Measurements from ENCODE around the gene DUSP22.
"Not testable (repeated sequence)": the region's sequence is repeated elsewhere in the genome, so short reads cannot be mapped to it uniquely, and the experiment has no call there.

The DUSP22 gene

DNA sequence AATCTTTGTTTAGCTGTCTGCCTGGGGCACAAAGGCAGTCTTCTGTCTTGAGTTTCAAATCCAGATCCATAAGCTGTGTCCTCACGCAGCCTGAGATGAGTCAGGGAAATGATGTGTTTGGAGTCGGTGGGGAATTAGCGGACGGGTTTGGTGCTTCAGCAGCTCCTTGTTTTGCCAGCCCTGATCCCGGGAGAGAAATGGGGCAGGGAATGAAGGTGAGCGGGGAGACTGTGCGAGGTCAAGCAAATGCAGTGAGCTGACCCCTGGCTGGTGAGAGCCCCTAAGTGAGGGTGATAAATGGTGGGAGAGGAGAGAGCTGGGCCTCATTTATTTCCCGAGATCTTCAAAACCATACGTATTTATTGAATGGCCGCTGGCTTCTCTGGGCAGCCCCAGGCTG is 21.6 kb downstream of the DUSP22 start:
- no peak for FAIRE-seq

DNA sequence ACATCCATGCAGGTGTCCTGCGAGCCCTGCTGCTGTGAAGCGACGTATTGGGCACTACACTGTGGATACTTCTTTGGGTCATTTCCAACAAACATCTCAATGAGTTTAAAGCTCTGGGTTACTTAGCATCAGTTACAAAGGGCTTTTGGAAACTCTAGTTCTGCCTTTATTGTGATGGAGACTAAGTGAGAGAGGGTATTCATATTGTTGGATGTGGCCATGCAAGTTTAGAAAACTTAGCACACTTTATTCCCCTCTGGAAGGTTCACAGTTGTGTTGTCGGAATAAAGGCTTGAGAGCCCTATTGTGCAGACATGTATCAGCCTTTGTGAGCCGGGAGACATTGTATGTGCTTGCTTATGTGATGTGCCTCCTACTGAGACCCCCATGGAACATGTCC is 22.1 kb downstream of the DUSP22 start:
- FAIRE-seq = no peak

DNA sequence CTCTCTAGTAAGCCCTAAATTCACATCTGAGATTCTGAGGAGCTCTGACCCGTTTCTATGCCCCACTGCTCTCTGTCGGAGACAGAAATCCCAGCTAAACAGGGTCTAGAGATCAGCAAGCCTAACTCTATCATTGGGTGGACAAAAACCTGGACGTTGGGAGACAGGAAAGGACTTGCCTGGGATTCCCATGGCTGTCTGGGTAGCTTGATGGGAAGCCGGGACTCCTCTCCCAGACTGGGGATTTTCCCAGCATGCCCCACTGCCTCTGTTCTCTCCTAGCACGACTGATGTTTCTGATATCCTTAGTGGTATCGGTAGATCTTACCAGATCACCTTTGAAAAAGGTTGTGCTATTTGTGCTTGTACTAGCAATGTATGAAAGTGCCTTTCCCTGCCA is 22.9 kb downstream of the DUSP22 start:
- FAIRE-seq = no peak

DNA sequence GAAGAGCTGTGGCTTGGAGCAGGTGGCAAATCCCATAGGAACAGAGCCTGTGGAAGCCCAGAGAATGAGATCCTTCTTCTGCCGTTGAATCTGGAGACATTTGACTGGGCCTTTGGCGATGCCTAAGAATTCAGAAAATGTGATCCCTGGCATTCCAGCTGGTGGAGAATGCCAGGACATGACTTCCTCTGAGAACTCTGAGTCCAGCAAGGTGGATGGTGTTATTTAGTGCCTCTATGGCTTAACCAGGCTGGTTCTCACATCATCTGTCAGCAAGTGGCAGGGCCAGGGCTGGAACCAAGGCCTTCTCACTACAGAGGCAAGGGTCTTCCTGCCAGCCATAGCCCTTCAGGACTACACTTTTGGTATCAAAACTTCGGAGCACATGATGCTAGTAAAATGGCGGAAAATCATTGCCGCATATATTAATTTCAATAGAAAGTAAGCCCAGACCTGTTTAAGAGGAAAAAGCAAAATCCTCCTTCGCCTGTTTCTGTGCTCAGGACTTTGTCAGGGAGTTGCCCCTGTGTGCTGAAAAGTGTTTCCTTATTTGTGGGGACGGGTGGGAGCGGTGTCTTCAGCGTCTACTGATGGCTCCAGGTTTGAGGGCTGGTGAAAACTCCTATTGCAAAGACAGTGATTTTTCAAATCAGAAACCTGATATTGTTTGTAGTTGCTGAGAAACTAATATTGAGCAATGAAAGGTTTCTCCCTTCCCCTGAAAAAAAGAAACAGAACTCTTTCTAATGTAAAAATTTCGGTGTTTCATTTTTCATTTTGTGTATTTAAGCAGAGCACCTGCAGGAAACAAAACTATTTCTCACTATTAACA is 23.9 kb downstream of the DUSP22 start:
- no peak for FAIRE-seq

DNA sequence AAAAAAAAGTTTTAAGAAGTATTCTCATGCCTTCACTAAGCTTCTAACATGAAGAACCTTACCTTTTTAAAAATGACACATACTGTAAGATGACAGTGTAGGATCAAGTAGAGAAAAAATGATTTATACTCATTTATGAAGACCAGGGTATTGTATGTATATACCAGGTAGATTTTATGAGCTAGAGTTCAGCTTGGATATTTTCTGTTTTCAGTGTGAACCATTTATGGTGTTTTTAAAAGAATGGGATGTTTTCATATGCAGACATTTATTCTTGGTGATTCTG is 24.4 kb downstream of the DUSP22 start:
- FAIRE-seq = no peak

DNA sequence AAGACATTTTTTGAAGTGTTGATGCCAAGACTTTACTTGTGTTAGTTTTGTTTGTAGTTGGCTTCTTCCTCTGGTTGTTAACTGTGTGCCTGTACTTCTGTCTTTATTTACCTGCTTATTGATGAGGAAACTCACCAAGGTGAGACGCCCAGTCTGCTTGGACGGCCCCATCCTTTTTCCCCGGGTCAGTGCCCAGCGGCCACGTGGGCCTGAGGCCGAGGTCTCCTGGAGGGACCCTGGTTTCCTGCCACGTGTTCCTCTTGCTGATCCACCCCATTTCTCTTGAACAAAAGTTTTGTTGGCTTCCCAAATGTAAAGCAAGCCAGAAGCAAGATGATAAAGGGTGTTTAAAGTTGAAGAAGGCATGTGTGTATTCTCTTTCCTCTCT is 24.8 kb downstream of the DUSP22 start:
- FAIRE-seq = no peak

DNA sequence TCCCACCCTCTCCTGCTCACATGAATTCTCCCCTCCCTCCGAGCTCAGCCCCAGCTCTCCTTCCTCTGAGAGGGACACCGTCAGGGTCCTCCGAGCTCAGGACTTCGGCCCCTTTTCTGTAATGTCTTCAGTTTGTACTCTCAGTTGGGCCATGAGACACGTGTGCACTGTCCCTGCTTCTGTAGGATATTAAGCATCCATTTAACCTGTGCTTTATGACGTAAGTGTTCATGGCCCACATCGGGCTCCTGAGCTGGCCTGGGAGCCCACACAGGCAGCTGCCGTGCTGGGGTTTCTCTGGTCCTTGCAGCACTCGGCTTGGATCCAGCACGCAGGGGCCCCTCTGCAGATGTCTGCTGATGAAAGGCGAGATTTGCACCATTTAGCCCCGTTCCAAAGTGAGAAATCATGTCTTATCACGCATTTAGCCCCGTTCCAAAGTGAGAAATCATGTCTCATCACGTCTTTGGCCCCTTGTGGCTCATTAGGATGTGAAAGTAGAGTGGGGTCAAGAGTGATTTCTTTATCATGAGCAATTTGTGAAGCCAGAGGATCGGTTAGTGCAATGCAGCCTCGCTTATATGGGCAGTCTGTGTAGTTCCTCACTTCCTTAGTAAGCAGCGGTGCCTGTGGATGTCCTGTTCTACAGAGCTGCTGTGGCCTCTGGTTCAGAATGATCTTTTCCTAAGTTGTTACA is 25.3 kb downstream of the DUSP22 start:
- FAIRE-seq = no peak

DNA sequence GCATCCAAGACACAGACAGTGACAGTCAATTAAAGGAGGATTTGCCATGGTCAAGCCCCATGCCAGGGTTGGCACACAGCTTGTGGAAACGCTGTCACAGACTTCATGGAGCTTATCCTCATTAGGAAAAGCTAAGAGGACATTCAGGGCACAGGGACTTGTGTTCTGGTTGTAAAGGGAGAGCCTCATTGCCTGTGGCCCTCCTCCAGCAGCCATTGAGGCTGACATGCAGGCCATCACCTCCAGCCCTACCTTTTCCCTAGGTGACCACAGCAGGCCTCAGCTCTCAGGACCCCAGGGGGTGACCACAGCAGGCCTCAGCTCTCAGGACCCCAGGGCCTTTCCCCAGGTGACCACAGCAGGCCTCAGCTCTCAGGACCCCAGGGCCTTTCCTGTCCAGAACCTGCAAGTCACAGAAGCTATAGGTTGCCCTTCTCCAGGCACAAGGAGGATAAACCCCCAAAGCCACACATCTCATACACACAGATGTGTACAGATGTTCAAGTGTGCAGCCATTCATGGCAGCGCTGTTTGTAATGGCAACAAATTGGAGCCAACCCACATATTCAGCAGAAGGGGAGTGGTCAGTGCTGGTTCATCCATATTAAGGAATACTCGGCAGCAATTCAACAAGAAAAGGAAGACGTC is 26.1 kb downstream of the DUSP22 start:
- FAIRE-seq = no peak

DNA sequence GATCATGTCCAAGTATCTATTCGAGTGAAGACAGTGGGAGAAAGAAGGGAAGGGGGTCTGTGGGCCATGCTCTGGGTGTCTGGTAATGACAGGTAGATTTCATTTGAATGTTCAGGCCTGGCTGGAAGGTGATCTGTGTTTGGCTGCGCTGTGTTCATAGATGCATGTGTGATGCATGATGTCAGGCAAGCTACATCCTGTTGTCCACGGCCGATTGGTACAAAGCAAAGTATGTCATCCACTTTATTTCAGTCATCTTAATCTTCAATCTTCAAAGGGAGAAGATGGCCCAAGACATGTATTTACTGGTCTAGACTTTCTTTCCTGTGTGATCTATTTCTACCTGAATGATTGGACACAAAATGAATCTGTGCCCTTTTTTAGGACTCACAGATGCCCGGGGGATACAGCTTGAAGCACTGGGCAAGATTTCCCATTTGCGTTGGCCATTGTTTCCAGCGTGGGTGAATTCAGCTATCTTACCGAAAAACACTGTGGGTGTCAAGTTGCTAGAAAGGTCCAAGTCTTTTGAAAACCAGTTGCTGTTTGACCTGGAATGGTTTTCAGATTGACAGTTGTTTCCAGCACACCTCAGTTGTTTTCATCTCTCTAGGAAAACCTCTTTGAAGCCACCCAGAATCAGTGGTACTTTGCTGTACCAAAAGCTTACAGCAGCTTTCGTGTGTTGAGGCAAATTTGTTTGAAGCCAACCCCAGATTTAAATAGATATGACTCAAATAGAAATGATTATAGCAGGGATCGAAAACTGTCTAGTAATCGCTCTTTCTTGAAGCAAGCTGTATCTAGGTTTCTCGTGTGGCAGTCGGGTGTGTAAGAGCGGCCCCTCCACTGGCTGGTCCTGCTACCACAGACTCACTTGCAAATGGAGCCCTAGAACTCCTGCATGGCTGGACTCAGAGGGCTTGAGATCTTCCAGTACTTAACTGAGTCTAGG is 27.2 kb downstream of the DUSP22 start:
- no peak for FAIRE-seq

DNA sequence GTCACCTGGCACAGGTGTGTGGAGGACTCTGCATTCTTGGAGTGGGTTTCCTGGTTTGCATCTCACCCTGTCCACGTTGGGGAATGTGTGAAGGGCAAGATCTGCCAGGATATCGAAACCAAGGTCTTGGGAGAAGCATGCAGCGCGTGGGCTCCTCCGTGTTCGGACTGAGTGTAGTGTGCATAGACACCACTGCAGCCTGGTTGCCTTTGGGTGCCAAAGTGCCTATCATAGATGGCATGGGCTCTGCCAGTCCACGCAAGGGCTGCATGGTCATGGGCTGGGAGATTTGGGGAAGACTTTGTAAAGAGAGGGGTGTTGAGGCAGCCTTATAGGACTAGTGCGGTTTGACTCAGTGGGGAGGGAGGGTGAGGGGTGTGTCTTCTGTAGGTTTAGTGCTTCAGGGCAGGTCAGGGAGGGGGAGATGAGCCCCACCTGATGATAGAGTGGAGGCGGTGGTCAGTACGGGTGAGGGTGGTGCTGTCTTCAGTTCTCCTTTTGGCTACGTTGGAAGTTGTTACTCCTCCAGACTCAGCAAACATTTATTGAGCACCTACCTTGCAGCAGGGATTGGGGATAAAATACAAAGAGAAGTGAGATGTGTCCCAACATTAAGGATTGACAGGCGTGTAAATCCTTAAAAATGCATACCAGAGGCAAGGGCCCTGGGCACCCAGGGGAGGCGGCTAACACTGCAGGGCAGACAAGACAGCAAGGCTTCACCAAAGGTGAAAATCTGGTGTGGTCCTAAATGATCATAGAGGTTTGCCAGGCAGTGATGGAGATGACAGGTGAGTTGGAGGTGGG is 28.3 kb downstream of the DUSP22 start:
- FAIRE-seq = no peak

DNA sequence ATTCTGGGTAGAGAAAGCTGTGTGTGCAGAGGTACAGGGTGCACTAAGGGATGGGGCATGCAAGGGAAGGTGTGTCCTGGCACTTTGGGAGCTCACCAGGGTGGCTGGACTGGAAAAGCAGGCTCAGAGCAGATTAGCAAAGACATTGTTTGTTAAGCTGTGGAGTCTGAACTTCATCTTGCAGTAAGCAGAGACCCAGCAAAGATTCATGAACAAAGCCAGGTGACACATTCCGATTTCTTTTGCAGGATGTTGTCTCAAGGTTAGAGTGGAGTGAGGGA is 28.8 kb downstream of the DUSP22 start:
- FAIRE-seq = no peak

DNA sequence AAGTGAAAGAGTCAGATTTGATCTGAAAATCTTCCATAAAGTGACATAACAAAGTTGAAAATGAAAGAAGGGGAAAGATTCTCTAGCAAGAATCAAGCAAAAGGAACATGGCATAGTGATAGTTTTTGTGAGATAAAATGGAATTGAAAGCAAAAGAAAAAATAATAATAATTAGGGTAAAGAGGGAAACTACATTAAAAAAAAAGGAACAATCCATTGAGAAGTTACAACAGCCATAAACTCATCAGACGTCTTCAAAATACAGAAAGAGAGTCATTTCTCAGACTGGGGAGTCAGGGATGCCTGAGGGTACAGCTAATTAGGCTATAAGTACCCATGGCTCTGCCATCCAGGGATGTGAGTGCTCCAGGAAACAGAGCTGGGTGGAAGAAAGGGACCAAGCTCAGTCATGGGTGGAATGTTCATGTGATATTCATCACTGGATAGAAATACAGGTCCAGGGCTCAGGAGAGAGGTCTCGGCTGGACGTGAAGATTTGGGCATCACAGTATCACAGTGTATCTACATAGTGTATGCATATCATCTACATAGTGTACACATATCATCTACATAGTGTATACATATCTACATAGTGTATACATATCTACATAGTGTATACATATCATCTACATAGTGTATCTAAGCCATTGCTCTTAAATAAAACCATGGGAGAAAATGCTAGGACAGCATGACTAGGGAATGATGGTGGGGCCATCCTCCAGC is 29.4 kb downstream of the DUSP22 start:
- no peak for FAIRE-seq

DNA sequence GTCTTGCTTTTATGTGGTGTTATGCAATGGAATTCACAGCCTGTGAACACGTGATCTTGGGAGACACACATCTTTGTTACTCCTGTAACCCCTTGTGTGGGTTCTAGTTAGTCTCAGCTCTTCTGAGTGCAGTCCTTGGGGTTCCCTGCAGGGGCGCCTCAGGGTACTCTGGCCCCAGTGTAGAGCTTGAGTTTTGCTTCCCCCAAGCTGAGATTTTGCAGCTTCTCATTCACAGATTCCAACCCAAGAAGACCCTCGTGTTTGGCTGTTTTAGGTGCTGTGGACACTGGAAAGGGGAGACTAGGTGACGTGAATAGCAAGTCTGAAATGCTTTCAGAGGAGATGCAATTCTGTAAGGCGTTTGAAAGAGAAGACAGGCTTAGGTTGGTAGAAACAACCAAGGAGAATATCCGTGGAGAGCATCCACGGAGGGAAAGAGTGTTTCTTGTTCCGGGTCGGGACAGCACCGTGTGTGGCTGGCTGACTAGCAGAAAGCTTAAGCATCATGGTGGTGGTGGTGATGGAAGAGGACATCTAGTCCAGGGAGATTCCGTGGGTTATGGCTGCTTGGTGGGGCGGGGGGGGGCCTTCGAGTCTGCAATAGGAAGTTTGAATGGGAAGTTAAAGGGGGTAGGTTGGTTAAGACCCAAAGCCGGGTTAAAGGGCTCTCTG is 30.1 kb downstream of the DUSP22 start:
- FAIRE-seq = no peak

DNA sequence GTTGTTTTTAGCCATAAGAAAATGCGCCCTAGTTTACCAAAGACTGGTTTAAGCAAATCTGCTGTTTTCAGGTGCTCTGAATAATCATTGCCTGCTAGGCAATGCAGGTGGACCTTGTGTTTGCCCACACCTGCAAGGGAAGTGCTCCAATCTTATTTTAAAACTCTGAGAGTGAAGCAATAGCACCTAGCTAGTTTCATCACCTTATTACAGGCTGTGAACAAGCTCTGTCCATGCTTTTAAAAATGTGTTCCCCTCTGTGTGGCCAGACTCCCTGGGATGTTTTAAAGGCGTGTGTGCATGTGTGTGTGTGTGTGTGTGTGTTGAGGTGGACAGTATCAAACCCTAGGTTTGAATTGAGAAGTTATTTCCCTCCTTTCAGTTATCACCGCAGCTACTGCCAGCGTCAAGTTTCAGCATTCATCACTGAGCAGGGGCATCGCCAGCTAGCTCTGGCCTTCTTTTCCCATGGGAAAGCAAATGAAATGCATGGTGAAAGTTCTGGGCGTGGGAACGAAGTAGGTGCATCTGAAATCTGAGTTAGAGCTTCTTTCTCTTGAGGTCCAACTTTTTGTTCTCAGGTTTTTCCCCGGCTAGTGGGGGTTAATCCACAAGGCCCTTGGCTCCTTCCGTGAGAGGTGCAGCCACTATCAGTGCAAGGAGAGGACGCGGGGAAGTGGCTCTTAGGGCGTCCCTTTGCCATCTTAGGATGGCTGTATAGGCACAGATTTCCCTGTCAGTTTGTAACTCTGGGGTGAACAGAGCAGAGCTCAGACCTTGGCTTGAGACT is 30.8 kb downstream of the DUSP22 start:
- no peak for FAIRE-seq

DNA sequence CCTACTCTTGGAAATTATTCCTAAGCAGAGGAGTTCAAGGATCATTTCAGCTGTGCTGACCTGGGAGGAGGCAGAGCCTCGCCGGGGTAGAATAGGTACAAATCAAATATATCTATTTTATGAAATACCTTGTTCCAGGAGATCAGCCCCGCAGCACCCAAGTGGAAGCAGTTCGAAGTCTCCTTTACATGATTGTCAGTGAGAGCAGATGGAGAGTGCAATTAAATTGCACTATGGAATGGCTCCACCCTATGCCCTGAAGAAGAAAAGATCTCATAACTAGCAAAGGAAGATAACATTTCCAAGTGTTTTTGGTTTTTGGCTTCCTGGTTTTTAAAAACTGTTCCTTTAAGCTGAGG is 31.4 kb downstream of the DUSP22 start:
- FAIRE-seq = no peak

DNA sequence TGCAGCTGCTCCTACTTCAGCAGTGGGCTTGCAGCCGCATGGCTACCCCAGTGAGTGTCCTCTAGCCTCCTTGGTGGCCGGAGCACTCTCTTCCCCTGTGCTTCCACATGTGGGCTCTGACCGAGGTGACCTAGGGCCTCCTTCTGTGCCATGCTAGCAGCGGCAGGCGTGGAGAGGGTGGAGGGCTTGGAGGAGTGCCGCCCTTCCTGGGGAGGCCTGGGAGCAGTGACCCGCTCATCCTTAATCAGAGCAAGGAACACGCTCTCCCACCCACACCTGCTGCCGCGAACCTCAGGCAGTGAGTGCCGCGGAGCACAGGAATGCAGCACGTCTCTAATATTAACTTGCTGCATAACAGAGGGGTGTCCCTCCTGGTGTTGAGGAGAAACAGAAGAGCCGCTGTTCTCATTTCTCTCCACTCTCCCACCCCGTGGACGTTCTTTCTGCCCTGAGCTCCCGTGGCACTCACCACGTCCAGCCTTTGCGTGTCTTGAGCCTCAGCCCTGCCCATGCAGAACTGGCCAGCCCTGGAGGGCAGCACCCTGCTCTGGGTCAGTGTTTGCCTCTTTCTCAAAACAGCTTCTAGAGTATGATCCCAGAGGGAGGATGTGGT is 31.9 kb downstream of the DUSP22 start:
- no peak for FAIRE-seq

DNA sequence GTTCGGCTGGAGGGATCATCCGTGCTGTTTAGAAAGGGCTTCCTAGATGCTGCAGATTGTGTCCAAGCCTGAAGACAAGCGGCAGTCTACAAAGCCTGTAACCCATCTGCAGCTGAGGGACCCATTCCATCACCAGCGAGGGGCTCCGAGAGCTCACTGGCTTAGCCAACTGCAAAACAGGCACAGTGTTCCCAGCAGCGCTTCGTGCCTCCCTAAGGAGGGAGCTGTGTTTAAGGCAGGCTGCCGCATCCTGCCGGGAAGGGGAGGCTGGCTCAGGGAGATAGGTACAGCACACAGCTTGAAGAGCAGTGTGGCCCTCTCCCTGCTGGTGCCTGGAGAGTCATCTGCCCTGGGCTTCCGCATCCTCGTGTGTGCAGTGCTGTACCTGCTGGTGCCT is 32.4 kb downstream of the DUSP22 start:
- no peak for FAIRE-seq

DNA sequence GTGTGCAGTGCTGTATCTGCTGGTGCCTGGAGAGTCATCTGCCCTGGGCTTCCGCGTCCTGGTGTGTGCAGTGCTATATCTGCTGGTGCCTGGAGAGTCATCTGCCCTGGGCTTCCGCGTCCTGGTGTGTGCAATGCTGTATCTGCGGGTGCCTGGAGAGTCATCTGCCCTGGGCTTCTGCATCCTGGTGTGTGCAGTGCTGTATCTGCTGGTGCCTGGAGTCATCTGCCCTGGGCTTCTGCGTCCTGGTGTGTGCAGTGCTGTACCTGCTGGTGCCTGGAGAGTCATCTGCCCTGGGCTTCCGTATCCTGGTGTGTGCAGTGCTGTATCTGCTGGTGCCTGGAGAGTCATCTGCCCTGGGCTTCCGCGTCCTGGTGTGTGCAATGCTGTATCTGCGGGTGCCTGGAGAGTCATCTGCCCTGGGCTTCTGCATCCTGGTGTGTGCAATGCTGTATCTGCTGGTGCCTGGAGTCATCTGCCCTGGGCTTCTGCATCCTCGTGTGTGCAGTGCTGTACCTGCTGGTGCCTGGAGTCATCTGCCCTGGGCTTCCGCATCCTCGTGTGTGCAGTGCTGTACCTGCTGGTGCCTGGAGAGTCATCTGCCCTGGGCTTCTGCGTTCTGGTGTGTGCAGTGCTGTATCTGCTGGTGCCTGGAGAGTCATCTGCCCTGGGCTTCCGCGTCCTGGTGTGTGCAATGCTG is 33.0 kb downstream of the DUSP22 start:
- not testable (repeated sequence) for FAIRE-seq

DNA sequence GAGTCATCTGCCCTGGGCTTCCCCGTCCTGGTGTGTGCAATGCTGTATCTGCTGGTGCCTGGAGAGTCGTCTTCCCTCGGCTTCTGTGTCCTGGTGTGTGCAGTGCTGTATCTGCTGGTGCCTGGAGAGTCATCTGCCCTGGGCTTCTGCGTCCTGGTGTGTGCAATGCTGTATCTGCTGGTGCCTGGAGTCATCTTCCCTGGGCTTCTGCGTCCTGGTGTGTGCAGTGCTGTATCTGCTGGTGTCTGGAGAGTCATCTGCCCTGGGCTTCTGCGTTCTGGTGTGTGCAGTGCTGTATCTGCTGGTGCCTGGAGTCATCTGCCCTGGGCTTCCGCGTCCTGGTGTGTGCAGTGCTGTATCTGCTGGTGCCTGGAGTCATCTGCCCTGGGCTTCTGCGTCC is 33.8 kb downstream of the DUSP22 start:
- not testable (repeated sequence) for FAIRE-seq
